PC-9 (cell line): ENCODE results near the gene TSHZ3. TPM values are rescaled to one million over a fixed set of nuclear protein-coding genes. Genes with fewer than 3 reads are reported as not detected.

ENCODE experiments used
- BruUV-seq: library from RNA; stranded (reverse); fragments of 400-500 nt; replicated peaks from 2 replicates; lab custom pipeline; 2021; lab: Mats Ljungman, UMichigan
- CTCF ChIA-PET: fragments of 300-600 bp; sonication (Branson Sonifier 250); formaldehyde crosslinking; loops from one replicate; lab custom pipeline; 2022; ENCODE audit warnings: antibody characterized with exemption; lab: Charles Lee
- POLR2A ChIA-PET: fragments of 300-600 bp; sonication (Branson Sonifier 250); formaldehyde crosslinking; loops from one replicate; lab custom pipeline; 2022; ENCODE audit warnings: antibody characterized with exemption; ENCODE audit not compliant: unreplicated experiment; lab: Charles Lee
- DNase-seq, 2 experiments: peaks; one replicate each; pipeline versions ENCODE4 v3.0.0 to v3.0.0-alpha.2; 2015 to 2022; ENCODE audit warnings: mixed read lengths in 1 of 2
- H2AFZ ChIP-seq: fragments of 200-600 bp; sonication (generic); 2 replicates; pipeline ENCODE4 v1.8.1; 2017; ENCODE audit warnings: antibody characterized with exemption
- H3F3A ChIP-seq: fragments of 200-600 bp; sonication (generic); 2 replicates; pipeline ENCODE4 v1.8.1; 2017; ENCODE audit warnings: antibody characterized with exemption, mild to moderate bottlenecking, low read depth; ENCODE audit not compliant: insufficient read depth
- H3K27ac ChIP-seq: fragments of 200-600 bp; sonication (generic); 2 replicates; pipeline ENCODE4 v1.6.1; 2016; ENCODE audit warnings: mixed run types
- H3K27me3 ChIP-seq: fragments of 200-600 bp; sonication (generic); 2 replicates; pipeline ENCODE4 v1.6.1; 2016; ENCODE audit warnings: low read depth, mixed run types; ENCODE audit not compliant: insufficient read depth
- H3K36me3 ChIP-seq: fragments of 200-600 bp; sonication (generic); 2 replicates; pipeline ENCODE4 v1.6.1; 2016; ENCODE audit warnings: low read depth, mixed run types
- H3K4me1 ChIP-seq: fragments of 200-600 bp; sonication (generic); replicated peaks from 2 replicates; pipeline ENCODE4 v1.6.1; 2016; ENCODE audit warnings: mixed run types; ENCODE audit not compliant: insufficient read depth
- H3K4me2 ChIP-seq: fragments of 200-600 bp; sonication (generic); 2 replicates; pipeline ENCODE4 v1.6.1; 2017; ENCODE audit warnings: mixed run types
- H3K4me3 ChIP-seq: fragments of 200-600 bp; sonication (generic); 2 replicates; pipeline ENCODE4 v1.6.1; 2016; ENCODE audit warnings: mixed run types
- H3K79me2 ChIP-seq: fragments of 200-600 bp; sonication (generic); 2 replicates; pipeline ENCODE4 v1.6.1; 2017; ENCODE audit warnings: low read depth, mixed run types
- H3K9me2 ChIP-seq: fragments of 200-600 bp; sonication (generic); 2 replicates; pipeline ENCODE4 v1.8.1; 2017; ENCODE audit warnings: mild to moderate bottlenecking; ENCODE audit not compliant: insufficient read depth
- H3K9me3 ChIP-seq: fragments of 200-600 bp; sonication (generic); 2 replicates; pipeline ENCODE4 v1.8.1; 2016; ENCODE audit warnings: low read depth; ENCODE audit not compliant: insufficient read depth
- H4K20me1 ChIP-seq: fragments of 200-600 bp; sonication (generic); 2 replicates; pipeline ENCODE4 v1.8.1; 2017; ENCODE audit not compliant: insufficient read depth
- EZH2 ChIP-seq: fragments of 200-600 bp; sonication (generic); IDR thresholded peaks from 2 replicates; pipeline ENCODE4 v1.8.0; 2017; ENCODE audit warnings: antibody characterized with exemption, low read depth
- intact Hi-C: fragments of 100-400 bp; cut with micrococcal nuclease; formaldehyde crosslinking; loops from one replicate; pipeline ENCODE4 v1.10.0; 2022; ENCODE audit not compliant: unreplicated experiment
- total RNA-seq: library from RNA; stranded (reverse); gene quantifications from 2 replicates; pipeline ENCODE4 v1.2.3, GENCODE V29; 2021
- TF ChIP-seq, protein P1 (sequence below): fragments of 200-600 bp; sonication (generic); conservative IDR thresholded peaks from 2 replicates; pipeline ENCODE4 v1.6.1; 2017; ENCODE audit warnings: mixed run types, antibody characterized with exemption, mild to moderate bottlenecking, moderate library complexity

TSHZ3 gene
- total RNA-seq, 1 experiment from 2014 or later, result not detected

DNA sequence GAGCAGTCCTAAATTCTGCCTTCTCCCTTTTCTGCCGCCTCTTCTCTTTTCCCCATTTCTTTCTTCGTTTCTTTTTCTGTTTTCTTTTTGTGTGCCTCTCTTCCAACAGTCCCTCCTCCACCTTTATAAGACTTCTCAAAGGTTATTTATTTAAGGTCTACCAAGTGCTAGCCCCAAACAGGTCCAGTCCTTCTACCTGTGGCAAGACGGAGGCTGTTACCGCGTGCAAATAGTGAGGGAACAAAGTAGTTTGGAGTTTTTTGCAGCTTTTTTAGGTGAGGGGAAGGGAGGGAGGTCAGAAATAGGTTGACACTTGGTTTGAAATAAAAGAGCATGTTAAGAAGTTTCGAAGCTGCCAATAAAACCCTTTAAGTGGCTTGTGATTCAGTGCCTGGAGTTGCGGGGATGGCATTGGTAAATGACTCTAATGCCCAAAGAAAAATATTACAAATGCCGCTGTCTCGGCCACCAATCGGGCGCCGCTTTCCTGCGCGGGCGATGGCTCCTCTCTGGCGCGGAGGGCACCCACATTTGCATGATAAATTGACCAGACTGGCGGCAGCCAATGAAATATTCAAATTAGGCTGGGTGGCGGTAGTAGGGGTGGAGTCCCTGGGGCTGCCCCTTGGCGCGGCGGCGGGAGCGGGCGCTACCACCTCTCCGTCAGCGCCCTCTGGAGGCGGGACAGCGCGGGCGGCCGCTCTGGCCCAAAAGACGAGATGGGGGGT is 7.5 kb upstream of the TSHZ3 start:
- no peaks in the 10 kb centered on the region for H3K4me1 ChIP-seq
- no peak for TF ChIP-seq EZH2
- TF ChIP-seq, protein P1, sequence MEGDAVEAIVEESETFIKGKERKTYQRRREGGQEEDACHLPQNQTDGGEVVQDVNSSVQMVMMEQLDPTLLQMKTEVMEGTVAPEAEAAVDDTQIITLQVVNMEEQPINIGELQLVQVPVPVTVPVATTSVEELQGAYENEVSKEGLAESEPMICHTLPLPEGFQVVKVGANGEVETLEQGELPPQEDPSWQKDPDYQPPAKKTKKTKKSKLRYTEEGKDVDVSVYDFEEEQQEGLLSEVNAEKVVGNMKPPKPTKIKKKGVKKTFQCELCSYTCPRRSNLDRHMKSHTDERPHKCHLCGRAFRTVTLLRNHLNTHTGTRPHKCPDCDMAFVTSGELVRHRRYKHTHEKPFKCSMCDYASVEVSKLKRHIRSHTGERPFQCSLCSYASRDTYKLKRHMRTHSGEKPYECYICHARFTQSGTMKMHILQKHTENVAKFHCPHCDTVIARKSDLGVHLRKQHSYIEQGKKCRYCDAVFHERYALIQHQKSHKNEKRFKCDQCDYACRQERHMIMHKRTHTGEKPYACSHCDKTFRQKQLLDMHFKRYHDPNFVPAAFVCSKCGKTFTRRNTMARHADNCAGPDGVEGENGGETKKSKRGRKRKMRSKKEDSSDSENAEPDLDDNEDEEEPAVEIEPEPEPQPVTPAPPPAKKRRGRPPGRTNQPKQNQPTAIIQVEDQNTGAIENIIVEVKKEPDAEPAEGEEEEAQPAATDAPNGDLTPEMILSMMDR, result no peak
- no peaks in the 10 kb centered on the region for H4K20me1 ChIP-seq
- H3K79me2 ChIP-seq, result no peaks in the 10 kb centered on the region
- no peaks in the 10 kb centered on the region for H3K9me3 ChIP-seq
- no peak overlapping the region for H3K4me3 ChIP-seq
- no peaks in the 10 kb centered on the region for H3K36me3 ChIP-seq
- no TSS peak for BruUV-seq
- H3K4me2 ChIP-seq, result no peak overlapping the region
- H3K27me3 ChIP-seq, result peaks cover 57% of the 10 kb centered on the region
- no peak for DNase-seq
- intact Hi-C loops, result no loop called here
- no peaks in the 10 kb centered on the region for H3K9me2 ChIP-seq
- no peaks in the 10 kb centered on the region for H3F3A ChIP-seq
- ChIA-PET POLR2A (no interaction called here), CTCF (no interaction called here)
- no peak overlapping the region for H3K27ac ChIP-seq
- no peak overlapping the region for H2AFZ ChIP-seq

DNA sequence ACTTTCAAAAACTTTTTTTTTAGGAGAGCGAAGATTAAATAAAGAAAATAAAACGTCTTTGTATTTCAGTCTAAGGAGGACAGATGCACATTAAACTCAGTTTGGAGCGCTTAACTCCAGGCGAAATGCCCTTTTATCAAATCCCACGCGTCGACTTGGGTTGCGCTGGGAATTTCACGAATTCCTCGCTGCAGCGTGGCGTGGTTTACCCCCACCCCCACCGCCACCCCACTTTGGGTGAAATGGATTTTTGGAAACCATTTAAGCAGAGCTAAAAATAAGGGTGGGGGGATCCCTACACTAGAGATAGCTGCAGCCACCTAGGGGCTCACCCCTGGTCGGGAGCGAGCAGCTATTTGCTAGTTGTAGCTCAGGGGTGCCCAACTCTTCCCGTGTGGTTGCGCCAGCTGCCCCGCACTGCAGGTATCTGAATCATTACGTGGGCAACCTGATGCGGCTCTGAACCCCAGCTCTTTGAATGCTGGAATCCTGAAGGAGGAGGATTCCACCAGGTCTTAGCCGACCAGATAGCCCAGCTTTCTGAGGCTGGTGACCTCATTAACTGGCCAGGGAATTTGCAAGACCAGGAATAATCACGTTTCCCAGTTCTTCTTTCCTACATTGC is 6.5 kb upstream of the TSHZ3 start:
- no TSS peak for BruUV-seq
- intact Hi-C loops, result no loop called here
- peaks cover 47% of the 10 kb centered on the region for H3K27me3 ChIP-seq

DNA sequence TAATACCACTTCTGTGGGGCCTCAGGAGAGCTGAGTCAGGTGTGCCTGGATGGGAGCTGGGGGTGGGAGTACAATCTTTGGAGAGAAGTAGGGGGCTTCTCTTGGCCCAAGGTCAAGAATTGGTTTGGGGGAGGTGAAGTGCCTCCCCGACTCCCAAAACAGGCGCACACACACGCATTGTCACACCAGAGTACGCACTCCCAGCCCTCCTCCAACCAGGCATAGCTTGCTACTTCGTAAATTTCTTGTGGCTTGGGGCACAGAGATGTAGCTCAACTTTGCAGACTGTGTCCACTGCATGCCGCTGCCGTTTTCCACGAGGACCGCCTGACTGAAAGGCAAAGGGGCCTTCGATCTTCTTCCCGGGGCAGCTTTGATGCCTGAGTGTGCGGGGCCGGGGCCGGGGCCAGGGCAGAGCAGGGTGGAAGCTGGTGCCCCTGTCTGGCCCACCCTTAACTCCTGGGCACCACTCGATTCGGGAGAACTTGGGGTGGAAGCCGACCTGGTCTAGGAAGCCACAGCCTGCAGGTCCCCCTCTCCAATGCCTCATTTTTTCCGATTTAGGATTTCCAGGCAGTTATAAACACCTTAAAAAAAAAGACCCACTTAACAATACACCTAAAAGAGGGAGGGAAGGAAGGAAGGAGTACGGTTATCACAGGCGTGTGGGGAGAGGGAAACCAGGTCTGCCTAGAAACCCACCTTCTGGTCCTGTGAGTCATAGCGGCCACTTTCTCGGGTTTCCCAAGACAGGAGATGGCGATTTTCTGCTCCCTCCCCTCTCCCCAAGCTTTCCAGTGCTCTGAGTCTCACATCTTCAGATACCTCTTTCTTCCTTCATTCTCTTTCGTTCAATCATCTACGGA is 5.8 kb upstream of the TSHZ3 start:
- peaks cover 40% of the 10 kb centered on the region for H3K27me3 ChIP-seq
- no peak overlapping the region for H3K4me2 ChIP-seq
- H4K20me1 ChIP-seq, result no peaks in the 10 kb centered on the region
- no TSS peak for BruUV-seq
- POLR2A ChIA-PET, result no interaction called here
- H3K9me3 ChIP-seq, result no peaks in the 10 kb centered on the region
- H3K4me3 ChIP-seq, result no peak overlapping the region
- no peak overlapping the region for H2AFZ ChIP-seq
- H3K4me1 ChIP-seq, result no peaks in the 10 kb centered on the region
- CTCF ChIA-PET, result no interaction called here
- no peaks in the 10 kb centered on the region for H3K36me3 ChIP-seq
- intact Hi-C loops, result no loop called here
- H3F3A ChIP-seq, result no peaks in the 10 kb centered on the region
- no peaks in the 10 kb centered on the region for H3K79me2 ChIP-seq
- no peaks in the 10 kb centered on the region for H3K9me2 ChIP-seq
- no peak for DNase-seq
- TF ChIP-seq, protein P1, result no peak
- TF ChIP-seq EZH2, result no peak
- H3K27ac ChIP-seq, result no peak overlapping the region

More for the DNA sequence above, 6.5 kb upstream of the TSHZ3 start:
- CTCF ChIA-PET, result no interaction called here
- H4K20me1 ChIP-seq, result no peaks in the 10 kb centered on the region
- TF ChIP-seq, protein P1, result no peak
- no peak for TF ChIP-seq EZH2
- H3K79me2 ChIP-seq, result no peaks in the 10 kb centered on the region
- no peak overlapping the region for H3K4me3 ChIP-seq
- H3F3A ChIP-seq, result no peaks in the 10 kb centered on the region
- POLR2A ChIA-PET, result no interaction called here
- no peaks in the 10 kb centered on the region for H3K9me2 ChIP-seq
- no peak overlapping the region for H3K4me2 ChIP-seq
- H3K9me3 ChIP-seq, result no peaks in the 10 kb centered on the region
- no peak overlapping the region for H3K27ac ChIP-seq
- H2AFZ ChIP-seq, result no peak overlapping the region
- no peak for DNase-seq
- H3K4me1 ChIP-seq, result no peaks in the 10 kb centered on the region
- H3K36me3 ChIP-seq, result no peaks in the 10 kb centered on the region
